NCI-H1092 treated with DMSO at 0.1 percent for 48 hours (cell line): Measurements from ENCODE around the gene ZNF839.
"Not testable (repeated sequence)": the region's sequence is repeated elsewhere in the genome, so short reads cannot be mapped to it uniquely, and the experiment has no call there.

Experiments used
- DNase-seq: peaks from one replicate; lab custom pipeline; 2025; lab: John Stamatoyannopoulos, UW

Gene ZNF839

DNA sequence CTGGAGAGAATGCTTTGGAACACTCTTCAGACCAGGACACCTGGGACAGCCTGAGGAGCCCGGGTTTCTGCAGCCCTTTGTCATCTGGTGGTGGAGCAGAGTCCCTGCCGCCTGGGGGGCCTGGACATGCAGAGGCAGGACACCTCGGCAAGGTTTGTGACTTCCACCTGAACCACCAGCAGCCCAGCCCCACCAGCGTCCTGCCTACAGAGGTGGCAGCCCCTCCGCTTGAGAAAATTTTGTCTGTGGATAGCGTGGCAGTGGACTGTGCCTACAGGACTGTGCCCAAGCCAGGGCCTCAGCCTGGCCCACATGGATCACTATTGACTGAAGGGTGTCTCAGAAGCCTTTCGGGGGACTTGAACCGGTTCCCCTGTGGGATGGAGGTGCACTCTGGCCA lies 22.0 kb downstream of the ZNF839 start:
- no peak for DNase-seq

DNA sequence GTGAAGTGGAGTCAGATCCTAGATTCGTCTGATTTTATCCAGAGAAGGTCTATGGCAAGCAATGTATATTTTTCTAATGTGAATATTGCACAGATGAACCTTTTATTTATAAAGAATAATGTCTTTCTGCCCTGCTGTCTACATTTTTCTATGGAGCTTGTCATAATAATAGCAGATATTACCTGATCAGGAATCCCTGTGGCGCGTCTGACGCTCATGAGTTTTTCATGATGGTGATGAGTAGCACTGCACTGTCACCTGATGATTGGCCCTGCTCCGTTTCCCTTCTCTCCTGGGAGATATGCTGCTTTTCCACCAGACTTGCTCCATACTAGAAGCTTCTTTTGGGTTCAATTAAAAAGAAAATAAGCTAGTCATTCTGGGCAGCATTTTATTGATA lies 22.7 kb downstream of the ZNF839 start:
- DNase-seq, result no peak

DNA sequence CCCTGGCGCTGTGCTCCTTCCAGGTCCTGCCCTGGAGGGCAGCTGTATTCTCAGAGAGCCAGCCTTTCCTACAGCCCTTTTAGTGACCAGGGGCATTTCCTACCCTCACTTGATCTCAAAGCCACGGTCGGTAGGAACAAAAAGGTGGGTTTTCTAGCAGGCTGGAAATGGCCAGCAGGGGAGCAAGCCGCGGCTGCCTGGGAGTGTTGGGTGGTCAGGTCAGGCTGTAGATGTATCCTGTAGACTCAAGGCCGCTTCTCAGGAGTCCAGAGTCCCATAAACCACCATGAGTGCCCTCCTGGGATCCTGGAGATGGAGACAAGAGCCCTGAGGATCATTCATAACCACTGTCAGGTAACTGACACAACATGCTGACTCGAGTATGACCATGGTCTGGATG lies 24.5 kb downstream of the ZNF839 start:
- DNase-seq, result no peak

DNA sequence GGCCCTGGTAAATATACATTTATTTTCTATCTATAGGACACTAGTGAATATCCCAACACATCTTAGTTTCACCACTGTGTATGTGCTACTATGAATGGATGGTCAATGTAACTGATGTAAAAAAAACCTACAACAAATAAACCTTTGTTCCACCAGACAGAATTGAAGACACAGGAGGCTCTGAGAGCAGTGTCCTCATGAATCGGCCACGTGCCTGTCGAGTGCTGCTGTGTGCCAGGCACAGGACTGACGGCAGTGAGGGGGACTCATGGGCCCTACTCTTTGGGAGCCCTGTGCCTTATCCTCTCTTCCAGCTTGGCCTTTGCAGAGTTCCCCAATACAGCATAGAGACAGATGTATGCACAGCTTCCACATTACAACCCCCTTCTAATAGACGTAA lies 24.9 kb downstream of the ZNF839 start:
- DNase-seq, result no peak

DNA sequence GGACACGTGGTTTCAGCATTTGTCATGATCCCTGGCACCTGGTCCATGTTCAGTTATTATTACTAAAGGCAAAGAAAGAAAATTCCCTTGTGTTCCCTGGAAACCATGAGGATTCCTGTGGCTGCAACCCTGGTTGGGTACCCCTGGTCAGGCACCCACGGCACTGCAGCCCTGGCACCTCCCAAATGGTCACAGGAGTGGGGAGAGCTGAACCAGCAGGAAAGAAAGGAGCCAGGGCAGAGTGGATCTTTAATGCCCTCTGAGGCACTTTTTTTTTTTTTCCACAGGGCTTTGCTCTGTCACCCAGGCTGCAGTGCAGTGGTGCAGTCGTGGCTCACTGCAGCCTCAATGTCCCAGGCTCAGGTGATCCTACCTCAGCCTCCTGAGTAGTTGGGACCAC lies 25.7 kb downstream of the ZNF839 start:
- DNase-seq, result no peak

DNA sequence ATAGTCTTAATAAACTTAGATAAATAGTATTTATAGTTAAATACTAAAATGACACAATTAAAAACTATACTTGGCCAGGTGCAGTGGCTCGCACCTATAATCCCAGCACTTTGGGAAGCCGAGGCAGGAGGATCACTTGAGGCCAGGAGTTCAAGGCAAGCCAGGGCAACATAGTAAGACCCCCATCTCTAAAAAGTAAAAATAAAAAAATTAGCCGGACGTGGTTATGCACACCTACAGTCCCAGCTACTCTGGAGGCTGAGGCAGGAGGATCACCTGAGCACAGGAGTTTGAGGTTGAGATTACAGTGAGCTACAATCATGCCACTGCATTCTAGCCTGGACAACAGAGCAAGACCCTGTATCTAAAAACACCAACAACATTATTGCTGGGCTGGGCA lies 27.1 kb downstream of the ZNF839 start:
- DNase-seq, result no peak

DNA sequence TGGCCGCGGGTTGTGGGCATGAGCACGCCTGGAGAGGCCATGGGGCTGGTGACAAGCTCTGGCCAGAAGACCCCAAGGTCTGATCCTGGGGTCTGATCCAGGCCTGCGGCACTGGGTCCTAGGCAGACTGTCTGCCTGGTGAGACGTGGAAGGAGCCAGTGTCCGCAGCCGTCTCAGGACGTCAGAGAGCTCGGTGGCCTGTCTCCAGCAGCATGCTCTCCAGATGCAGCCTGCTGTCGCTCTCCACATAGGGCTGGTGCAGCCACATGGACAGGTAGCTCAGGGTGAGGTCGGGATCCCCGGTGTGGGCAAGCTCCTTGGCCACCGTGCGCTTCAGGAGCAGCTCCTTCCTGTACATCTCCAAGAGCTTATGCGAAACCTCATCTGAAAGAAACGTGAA lies 28.8 kb downstream of the ZNF839 start:
- no peak for DNase-seq

DNA sequence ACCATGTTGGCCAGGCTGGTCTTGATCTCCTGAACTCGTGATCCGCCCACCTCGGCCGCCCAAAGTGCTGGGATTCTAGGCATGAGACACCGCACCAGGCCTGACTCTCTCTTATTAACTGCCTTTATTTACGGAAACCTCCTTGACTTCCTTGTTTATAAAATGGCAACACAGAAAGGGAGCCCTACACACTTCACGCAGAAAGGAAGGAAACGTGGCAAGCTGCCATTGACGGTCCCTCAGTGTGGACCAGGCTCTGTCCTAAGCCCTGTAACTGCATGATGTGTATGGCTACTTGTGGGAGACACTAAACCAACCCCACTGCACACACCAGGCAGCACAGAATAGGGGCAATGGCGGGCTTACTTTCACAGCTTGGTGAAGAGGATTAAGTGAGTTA lies 31.5 kb downstream of the ZNF839 start:
- DNase-seq, result no peak

DNA sequence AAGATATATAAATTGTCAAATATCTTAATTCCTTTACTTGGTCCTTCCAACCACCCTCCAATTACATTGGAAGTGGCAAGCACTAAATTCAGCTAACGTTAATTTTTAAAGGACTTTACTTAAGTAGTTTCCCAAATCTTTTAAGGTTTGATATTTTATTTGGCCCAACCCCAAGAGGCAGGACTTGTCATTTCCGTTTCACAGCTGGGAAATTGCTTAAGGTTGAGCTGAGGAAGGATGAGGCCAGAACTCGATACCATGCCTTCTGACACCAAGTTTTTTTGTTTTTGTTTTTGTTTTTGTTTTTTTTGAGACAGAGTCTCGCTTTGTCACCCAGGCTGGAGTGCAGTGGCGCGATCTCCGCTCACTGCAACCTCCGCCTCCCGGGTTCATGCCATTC lies 32.0 kb downstream of the ZNF839 start:
- not testable (repeated sequence) for DNase-seq

DNA sequence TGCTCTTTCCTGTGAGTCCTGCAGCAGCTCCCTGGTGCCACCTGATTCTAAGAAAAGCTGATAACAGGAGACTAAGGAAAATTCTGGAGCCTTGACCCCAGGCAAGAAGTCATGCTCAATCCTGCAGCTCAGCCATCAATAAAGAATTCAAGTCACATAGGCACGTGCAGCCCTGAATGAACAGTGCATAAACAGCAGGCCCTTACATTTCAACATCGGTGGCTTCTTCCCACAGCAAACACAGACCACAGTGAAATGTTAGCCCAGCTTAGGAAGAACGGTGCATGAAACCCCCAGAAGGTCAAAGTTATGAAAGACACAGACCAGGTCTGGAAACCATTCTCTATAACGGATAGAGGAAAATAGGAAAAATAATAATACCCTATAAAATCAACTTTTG lies 32.7 kb downstream of the ZNF839 start:
- no peak for DNase-seq

DNA sequence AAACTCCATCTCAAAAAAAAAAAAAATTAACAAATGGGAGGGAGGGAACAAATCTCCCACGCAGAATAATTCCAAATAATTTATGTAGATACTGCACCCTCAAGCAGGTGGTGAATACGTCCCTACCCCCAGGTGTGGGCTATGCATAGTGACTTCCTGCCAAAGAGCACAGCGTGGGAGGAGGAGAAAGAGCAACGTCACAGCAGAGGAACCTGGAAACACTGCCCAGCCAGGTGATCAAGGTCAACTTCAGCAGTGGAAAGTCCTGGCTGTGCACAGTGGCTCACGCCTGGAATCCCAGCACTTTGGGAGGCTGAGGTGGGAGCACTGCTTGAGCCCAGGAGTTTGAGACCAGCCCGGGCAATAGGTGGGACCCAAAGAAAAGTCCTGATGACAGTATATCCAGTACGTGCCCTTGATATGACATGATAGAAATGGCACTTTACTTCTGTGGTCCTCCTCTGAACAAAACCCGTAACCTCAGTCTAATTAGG lies 33.6 kb downstream of the ZNF839 start:
- no peak for DNase-seq

DNA sequence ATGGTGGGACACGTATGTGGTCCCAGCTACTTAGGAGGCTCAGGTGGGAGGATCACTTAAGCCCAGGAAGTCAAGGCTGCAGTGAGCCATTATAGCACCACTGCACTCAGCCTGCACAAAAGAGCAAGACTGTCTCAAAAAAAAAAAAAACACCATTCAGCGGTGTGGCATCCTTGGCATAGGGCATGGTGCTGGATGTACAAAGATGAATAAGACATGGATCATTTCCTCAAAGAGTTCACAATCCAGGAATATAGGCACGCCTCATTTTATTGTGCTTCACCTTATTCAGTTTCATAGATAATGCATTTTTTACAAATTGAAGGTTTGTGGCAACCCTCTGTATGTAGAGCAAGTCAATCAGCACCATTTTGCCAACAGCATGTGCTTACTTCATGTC lies 36.7 kb downstream of the ZNF839 start:
- no peak for DNase-seq

DNA sequence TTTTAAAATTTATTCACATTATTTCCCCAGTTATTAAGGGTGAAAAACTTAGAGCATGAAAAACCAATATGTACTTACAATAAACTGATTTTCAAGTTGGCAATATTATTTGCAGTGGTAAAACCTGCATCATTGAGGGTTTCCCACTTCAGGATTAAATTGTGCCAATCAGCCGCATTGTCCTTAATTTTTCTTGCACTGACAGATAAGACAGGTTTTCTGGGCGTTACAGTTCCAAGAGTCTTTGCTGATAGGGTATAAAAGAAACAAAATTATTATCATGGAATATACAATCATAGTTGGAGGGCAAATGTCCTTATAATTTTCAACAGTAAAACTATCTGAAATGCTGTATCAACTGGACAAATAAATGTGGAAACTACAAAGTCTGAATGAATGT lies 39.8 kb downstream of the ZNF839 start:
- DNase-seq, result no peak

DNA sequence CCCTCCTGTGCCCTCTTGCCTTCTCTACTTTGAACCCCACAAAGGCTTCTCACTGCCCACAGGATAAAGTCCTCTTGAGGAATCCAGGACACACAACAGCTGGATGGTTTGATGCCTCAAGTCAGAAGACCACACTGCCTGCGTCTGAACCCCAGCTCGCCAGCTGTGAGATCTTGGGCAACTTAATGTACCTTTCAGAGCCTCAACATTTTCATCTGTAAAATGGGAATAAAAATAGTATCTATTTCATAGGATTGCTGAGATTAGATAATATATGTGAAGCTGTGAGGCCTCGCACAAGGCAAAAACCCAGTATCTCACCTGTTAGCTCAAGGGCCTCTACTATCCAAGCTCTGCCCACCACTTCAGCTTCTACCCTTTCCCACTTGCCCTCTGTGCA lies 40.8 kb downstream of the ZNF839 start:
- DNase-seq, result no peak

DNA sequence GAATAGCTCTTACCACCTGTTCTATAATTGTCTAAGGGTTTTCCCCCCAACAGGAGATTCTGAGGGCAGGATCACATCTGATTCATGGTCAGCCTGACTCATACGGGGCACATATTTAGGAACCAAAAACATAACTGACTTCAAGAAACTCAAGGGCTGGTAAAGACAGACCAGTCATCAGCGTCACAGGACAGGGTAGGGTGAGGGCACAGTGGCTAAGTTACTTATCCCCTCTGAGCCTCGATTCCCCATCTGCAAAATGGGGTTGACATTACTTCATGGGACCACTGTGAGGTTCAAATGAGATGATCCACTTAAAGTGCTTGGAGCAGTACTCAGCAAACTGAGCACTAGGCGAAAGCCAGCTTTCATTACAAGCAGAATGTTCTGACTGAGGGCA lies 42.5 kb downstream of the ZNF839 start:
- DNase-seq, result no peak

DNA sequence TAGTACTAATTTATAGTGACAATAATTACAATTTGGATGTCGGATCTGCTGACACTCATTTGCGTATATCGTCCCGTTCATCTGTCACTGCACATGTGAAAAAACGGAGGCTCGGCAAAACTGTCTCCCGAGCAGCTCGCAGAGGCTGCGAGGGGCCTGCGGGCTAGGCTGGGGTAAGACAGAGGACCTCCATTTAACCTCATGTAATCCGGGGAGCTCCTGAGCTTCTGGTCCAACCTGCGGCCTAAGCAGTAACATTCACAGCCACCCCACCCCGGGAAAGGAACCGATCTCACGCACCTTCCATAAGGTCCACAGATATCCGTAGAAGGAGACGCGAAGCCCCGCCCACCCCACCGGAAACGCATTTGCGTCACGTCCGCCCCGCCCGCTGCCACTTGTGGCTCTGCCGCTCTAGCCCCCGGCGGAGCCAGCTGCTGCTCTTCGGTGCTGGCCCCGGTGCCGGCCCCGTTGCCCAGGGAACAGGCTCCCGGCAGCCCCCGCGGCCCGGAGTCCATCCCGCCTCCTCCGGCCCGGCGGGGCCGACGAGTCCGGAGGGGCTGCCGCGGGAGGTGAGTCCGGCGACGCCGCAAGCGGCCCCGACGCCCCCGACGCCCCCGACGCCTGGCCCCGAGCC lies 43.1 kb downstream of the ZNF839 start, which contains the start of the genes CINP and TECPR2:
CINP (minus strand) TSS at position 346 of the 637 bp plus-strand sequence; CDS start at position 307, 39 bp downstream.
TECPR2 (plus strand) TSS at position 397 of the 637 bp plus-strand sequence. CDS start 13,781 bp downstream, outside the sequence.
- DNase-seq, result peak; percentile 94

DNA sequence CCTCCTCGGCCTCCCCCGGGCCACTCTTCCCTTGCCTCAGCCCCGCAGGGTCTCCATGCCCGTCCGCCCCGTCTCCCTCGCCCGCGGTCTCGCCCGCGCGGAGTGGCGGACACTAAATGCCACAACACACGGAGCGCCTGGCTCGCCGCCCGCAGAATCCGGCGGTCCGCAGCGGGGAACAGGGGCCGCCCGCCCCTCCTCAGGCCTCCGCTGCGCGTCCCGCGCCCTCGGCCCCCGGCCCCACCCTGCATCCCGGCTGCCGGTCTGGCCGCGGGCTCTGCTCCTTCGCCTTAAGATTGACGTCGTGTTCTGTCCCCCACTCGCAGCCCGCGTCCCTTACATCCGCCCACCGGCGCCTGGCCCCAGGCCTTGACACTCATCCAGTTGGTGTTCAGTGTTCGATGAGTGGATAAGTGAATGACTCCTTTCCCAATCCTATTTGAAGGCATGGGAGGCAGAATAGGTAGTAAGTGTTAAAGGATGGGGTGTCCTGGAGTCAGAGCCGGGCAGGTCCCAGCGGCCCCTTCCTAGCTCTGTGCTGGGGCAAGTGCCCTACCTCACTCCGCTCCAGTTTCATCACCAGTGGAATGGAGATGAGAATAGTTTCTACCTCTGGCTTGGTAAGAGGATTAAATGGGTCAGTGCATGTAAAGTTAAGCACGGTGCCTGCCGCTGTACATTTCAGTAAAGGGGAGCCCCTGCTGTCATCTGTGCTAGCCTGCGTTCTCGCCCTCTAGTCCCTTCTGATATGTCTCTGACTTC lies 43.8 kb downstream of the ZNF839 start:
- no peak for DNase-seq

DNA sequence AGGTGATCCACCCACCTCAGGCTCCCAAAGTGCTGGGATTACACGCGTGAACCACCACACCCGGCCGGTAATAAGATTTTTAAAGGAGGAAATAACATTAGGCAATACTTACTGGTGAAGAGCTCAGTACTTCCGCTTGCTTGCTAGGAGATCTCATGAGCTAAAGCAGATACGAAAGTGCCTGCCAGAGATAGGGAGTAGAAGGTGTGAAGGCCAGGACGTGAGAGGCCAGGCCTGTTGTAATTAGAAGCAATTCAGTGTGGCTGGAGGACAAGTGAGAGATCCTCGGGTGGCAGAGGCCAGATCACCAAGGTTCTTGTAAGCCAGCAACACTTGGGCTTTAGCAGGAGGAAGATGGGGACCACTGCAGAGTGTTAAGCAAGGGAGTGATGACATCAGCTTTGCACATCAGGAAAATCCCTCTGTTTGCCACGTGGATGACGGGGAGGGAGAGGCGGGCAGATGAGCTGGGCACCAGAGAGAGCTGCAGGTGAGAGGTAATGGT lies 50.8 kb downstream of the ZNF839 start:
- DNase-seq, result no peak

DNA sequence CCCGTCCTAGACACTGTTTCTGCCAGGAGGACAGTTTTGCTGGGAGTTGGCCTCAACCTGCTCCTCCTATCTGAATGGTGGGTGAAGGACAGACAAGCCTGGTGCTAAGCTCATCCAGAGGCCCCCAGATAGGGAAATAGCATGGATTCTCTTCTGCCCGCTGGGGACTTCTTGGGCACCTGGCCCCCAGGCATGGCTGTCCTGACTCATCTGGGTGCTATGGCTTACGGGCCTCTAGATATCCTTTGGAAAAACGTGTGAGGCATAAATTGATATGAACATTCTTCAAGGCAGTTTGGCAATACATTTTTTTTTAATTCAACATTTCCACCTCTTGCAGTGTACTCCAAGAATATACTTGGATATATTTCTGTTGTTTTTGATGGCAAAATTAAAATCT lies 51.8 kb downstream of the ZNF839 start:
- DNase-seq, result no peak

DNA sequence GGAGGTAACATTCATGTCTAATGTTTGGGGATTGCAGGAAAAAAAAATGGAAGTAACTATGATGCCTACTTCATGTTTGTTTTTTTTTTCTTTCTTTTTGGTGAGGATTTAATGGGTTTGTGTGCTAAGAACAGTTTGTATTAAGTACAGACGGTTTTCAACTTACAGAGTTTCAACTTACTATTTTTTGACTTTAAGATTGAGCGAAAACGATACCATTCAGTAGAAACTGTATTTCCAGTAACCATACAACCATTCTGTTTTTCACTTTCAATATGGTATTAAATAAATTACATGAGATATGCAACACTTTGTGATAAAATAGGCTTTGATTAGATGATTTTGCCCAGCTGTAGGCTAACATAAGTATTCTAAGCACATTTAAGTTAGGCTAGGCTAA lies 53.6 kb downstream of the ZNF839 start:
- DNase-seq, result no peak

DNA sequence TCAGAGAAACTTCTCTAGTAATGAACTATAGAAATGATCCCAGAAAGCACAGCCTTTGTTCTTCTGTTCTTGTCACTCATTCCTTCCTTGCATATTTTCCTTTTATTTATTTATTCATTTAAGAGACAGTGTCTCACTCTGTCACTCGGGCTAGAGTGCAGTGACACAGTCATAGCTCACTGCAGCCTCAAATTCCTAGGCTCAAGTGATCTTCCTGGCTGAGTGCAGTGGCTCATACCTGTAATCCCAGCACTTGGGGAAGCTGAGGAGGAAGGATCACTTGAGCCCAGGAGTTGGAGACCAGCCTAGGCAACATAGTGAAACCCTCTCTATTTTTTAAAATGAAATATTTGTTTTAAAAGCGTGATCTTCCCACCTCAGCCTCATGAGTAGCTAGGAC lies 54.7 kb downstream of the ZNF839 start:
- no peak for DNase-seq

DNA sequence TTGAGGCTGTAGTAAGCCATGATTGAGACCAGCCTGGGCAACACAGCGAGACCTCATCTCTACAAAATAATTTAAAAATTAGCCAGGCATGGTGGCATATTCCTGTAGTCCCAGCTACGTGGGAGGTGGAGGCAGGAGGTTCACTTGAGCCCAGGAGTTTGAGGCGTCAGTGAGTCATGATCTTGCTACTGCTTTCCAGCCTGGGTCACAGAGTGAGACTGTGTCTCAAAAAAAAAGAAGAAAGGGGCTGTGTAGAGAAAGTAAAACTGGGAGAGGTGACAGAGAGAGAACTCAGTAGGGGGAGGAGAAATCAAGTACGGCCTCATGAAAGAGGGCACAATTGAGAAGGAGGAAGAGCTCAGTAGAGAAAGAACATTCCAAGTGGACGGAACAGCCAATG lies 55.6 kb downstream of the ZNF839 start:
- DNase-seq, result no peak

DNA sequence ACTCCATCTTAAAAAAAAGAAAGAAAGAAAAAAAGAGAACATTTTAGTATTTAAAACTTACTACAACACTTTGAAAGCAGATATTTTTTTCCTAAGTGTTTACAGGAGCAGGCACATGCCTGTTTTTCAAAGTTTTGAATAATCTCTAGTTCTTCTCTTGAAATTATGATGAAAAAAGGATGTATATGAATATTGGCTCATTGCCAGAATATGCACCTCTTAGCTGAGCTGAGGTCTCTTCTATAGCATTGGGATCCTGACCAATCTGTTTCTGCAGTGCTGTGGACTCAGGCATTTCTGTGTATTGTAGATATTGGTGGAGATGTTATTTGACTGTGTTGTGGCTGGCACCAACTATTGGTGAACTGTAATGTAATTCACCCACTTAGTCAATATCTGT lies 58.1 kb downstream of the ZNF839 start:
- DNase-seq, result no peak
